ENCODE results near the gene UBE2G2.

UBE2G2 gene

DNA sequence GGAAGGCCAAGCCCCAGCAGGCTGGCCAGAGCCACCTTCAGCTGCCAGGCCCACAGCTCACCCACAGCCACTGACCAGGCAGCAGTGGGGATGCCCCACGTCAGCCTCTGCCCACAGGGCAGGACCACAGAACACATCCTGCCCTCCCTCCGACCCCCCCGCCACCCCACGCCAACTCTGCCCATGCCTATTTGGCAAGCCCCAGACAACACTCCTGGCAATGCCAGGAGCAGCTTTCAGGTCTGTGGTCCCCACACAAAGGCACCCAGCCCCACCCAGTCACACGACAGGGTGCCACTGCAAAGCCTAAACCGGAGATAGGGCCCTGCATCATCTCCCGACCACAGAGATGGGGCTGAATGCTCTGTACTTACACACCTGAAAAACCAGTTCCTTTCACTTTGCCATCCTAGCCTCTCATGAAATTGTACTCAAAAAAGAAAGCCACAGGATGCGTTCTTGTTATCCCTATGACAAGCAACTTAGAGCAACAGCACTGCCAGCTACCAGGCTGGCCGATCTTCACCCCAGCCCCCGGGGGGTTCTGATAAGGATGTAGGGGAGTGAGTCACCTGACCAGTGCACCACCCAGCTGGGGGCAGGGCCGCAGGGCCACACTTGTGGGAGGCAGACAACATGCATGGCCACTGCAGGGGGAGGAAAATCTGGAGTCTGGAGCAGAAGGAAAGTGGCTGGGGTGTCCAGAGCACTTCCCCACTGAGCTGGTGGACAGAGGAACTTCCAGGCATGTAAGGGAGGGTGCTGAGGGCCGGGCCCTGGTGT lies 36.2 kb downstream of the UBE2G2 start:
- no peak for DNase-seq (ENCODE audit: low read depth, low spot score)

DNA sequence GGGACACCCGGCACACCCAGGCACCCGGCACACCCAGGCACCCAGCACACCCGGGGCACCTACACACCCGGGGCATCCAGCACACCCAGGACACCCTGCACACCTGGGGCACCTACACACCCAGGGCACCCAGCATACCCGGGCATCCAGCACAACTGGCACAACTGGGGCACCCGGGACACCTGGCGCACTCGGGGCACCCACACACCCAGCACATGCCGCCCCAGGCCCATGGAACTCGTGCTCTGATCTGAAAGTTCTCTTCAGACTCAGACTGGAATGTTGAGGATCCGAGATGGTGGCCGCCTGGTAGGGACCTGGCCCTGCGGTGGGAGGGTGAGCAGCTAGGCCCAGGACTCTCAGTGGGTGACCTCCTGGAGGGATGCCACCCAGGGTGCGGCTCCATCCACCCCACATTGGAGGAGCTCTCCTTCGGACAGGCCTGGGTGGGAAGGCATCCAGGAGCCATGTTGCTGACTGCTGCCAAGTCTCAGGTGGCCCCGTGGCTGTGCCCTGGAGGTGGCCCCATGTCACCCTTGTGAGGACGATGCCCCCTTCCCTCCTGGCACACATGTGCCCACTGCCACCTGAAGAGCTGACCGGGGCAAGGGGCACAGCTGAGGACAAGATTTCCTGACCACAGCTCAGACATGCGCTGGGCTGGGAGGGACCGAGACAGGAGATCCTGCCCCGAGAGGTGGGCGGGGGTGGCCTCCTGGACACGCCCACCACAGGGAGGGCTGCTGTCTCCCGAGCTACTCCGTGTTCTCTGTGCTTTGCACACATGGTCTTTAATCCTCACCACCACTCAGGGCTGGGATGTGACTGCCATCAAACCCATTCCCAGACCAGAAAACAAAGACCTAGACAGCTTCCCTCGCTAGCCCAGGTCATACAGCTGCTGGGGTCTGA lies 37.0 kb downstream of the UBE2G2 start:
- DNase-seq (ENCODE audit: low read depth, low spot score), result no peak

DNA sequence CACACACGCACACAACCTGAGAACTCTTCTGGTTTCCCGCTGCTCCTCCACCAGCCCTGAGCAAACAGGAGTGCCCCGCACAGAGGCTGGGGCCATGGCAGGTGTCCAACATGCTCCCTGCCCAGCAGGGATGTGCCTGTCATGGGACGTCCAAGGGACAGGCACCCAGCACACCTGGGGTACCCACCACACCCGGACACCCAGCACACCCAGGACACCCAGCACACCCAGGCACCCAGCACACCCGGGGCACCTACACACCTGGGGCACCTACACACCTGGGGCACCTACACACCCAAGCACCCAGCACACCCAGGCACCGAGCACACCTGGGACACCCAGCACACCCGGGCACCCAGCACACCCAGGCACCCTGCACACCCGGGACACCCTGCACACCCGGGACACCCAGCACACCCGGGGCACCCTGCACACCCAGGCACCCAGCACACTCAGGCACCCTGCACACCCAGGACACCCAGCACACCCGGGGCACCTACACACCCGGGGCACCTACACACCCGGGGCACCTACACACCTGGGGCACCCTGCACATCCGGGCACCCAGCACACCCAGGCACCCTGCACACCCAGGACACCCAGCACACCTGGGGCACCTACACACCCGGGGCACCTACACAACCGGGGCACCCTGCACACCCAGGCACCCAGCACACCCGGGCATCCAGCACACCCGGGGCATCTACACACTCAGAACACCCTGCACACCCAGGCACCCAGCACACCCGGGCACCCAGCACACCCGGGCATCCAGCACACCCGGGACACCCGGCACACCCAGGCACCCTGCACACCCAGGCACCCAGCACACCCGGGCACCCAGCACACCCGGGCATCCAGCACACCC lies 37.9 kb downstream of the UBE2G2 start:
- no peak for DNase-seq (ENCODE audit: low read depth, low spot score)

DNA sequence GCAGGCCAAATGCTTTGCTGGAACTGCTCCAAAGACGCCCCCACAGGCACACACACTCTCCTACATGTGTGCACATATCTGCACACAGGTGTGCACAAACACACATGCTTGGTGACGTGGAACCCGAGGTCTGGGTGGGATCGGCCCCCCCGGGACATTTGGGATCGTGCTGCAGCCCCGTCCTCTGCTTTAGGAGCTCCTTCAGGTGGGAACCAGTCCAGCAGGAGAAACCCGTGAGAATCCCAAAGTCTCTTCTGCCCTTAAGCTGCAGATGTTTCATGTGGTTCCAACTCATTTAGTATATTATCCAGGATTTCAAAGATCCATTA lies 38.6 kb downstream of the UBE2G2 start:
- DNase-seq (ENCODE audit: low read depth, low spot score), result no peak

DNA sequence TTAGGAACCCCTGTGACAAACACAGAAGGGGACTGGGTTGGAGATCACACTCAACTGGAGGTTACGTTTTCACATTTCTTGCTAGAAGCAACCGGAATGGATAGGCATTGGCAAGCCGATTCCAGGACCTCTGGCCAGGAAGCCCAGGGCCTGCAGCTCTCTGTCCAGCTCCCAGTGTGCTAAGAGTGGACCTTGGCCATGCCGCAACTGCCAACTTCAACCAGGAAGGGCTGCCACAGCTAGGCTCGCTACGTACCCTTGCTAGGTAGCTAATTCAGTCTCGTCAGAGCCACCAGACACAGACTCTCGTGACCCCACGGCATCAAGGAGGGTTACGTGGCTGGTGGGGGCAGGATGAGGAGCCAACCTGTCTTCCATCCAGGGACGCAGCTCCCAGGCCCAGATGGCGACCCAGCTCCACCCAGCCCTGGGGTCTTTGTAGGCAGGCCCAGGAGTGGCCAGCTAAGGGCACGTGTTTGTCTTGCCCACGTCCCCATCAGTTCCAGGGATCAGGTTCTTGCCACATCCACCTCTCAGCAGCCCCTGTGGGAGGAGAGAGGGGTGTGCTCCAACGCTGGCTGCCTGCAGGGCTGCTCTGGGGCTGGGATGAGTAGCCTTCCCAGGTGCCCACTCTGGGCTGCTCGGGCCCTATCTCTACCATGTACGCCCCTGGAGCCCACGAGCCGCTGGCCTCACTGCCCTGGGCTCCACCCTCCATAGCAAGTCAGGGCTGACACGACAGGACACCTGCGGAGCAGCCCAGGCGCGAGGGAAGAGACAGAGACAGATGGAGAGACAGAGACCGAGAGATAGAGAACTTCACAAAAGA lies 39.2 kb downstream of the UBE2G2 start:
- DNase-seq (ENCODE audit: low read depth, low spot score), result no peak

DNA sequence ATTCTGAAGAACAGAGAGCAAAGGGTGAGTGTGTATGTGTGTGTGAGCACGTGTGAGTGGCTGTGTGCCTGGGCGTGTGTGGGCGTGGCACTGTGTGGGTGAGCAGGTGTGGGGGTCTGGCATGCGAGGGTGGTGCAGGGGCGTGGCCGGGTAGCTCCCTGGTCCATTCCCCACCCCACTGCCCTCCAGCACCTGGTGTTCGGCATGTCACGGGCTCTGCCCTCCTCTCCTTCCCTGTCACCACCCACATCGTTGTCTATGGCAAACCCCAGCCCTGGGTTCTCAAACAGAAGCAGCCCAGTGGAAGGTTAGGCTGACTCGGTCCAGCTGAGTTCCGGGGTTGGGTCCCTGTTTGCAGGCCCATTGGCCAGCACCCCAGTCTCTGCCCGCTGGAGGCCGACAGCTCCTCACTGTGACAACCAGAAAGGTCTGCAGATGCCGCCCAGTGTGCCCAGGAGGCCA lies 39.8 kb downstream of the UBE2G2 start:
- DNase-seq (ENCODE audit: low read depth, low spot score), result no peak

DNA sequence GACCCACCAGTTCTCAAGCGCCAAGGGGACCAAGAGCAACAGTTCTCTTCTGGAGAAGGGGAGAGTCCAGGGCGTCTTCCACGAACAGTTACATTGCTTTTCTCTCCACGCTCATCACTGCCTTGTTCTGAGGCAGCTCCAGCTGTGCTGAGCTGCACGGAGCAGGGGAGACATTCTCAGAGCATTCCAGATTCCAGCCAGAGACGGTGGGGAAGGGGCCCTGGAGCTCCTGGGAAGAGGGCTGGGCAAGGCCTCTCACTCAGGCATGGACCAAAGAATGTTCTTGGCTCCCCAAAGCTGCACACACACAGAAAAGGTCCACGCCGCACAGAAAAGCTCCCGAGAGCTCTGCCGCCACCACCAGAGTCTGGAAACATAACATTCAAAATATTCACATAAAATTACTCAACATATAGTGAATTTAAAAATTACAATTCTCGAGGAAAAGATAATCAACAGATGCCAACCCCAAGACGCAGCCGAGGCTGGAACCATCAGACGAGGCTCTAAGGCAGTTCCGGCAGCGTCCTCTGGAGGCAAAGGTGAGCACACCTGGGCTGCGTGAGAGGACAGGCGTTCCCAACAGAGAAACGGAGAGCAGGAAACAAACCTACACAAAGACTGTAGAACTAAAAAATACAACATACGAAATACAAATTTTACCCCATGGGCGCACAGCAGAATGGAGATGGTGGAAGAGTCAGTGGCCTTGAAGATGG lies 40.5 kb downstream of the UBE2G2 start:
- no peak for DNase-seq (ENCODE audit: low read depth, low spot score)

DNA sequence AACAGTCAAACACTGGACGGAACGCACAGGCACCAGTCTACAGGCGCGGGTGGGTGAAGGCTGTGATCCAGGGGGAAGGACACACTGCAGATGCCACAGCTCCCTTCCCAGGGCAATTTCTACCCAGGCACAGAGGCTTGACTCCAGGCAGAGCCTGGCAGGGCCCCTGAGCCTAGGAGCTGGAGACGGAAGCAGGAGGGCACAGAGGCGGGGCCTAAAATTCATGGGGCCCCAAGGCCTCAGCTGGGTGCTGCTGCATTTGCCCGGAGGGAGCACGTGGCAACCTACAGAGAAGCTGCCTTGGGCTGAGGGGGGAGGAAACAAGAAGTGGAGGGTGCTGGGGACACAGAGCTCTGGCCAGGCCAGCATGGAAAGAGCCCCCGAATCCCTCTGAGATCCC lies 41.2 kb downstream of the UBE2G2 start:
- no peak for DNase-seq (ENCODE audit: low read depth, low spot score)

DNA sequence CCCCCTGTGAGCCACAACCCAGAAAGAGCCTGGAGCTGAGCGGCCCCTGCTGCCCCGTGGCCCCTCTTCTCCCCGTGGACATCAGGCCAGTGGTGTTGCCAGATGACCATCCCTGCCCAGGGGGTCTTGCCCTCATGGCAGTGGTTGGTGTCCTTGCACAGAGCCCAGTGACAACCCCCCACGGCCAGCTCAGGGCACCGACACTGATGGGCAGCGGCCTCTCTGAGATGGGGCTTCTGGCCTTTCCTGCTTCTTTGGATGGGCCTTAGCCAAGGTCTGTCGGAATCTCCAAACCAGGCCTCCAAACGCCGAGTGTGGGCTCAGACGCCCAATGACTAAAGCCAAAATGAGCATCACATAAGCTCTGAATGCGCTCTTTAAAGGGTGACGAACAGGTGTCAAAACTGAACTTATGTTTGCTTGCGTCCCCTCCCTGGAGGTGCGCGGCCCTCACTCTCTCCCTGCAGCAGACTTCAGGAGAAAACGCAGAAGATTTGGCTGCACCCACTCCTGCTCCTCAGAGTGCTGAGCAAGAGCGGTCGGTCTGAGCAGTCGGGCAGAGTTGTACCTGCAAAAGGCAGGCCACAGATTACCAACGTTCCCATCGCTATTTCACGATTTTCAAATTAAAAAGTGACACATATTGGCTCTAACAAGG lies 41.9 kb downstream of the UBE2G2 start:
- no peak for DNase-seq (ENCODE audit: low read depth, low spot score)

DNA sequence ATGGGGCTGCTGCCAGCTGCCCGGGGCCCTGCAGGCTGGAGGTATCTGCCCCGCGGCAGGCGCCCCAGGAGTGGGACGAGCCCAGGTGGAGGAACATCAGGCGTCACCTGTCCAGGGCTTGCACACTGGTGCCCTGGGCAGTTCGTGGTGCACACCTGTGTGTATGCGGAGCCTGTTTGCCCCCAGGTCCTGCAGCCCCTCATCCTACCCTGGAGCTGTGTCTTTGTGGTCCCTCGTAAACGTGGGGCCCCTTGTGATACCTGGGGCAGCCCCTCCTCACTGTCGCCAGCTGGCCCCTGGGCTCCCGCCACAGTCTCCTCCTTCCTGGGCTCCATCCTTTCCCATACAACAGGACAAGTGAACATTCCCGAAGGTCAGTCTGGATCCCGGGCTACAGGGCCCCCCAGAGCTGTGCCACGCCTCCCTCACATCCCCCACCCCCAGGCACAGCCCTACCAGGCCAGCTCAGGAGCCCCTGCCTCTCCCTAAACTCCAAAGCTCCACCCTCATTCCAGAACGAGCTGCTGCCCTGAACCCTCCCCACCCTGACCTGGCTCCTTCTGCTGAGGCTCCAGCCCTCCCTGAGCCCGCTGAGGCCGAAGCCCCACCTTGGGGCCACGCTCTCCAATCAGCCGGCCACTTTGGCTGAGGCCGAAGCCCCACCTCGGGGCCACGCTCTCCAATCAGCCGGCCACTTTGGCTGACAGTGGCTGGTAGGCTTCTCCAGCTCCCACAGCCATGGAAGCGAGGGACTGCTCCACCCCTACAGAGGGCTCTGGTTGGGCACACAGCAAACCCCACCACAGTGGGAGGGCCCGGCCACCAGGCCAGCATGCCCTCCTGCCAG lies 42.6 kb downstream of the UBE2G2 start:
- DNase-seq (ENCODE audit: low read depth, low spot score), result no peak

DNA sequence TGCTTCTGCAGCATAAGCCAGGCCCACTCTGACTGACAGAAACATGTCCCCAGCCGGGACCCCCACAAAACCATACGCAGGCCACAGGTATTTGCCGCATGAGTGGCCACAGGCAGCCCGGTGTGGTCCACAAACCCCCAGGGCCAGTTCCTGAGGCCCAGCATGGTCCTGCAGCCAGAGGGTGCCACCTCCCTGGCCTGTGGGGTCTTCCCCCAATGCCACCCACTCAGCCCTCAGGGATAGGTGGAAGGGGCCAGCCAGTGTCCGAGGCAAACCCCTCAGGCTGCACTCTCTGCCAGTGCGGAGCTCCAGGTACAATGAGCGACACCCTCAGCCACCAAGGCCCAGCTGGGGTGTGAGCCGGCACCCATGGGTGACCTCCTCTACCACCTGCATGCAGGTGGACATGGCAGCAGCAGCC lies 43.5 kb downstream of the UBE2G2 start:
- DNase-seq (ENCODE audit: low read depth, low spot score), result no peak

DNA sequence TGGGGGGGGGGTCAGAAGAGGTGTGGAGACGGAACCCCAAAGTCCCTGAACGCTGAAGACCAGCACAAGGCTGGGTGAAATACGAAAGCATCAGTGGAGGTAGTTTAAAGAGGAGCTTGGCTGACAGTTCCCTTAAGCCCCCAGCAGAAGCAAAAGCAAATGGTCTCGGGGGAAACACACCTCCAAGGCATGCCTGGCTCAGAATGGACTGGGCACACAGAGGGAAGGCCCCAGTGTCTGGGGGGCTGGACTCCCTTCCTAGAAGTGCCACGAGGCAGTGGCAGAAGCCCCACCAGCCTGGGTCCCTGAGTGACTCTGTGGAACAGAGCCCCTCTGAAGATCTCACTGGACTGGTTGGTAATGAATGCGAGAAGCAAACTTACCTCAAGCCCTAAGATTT lies 43.9 kb downstream of the UBE2G2 start:
- DNase-seq (ENCODE audit: low read depth, low spot score), result no peak

DNA sequence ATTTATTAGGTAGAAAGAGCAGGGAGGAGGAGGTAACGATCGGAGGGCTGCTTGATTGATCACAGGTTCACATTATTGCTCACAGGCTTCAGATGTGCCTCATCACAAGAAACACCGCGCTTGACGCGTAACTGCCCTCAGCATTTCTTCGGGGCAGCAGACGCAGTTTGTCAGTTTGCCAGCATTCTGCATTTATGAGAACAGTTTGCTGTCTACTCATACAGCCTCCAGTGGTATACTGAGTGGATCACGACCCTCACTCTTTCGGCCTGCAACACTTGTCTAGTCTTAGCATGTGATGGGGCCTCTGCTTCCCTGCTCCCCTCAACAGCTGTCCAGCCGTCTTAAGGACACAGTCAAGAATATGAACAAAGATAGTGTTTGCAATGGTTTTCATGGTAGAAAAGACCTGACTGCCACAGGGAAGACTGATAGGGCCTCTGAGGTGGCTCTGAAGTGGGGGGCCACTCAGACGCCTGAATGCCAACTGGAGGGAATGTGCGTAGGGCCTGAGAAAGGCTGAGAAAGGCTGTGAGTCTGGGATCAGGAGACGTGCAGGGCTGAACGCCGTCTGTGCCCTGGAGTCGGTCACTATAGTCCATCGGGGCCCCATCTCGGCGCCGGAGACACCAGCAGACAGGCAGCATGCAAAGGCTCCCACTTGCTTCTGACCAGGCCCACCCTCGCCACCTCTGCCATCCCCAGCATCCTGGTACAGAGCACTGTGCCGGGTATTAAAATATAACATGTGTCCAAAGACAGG lies 45.0 kb downstream of the UBE2G2 start:
- DNase-seq (ENCODE audit: low read depth, low spot score), result no peak

DNA sequence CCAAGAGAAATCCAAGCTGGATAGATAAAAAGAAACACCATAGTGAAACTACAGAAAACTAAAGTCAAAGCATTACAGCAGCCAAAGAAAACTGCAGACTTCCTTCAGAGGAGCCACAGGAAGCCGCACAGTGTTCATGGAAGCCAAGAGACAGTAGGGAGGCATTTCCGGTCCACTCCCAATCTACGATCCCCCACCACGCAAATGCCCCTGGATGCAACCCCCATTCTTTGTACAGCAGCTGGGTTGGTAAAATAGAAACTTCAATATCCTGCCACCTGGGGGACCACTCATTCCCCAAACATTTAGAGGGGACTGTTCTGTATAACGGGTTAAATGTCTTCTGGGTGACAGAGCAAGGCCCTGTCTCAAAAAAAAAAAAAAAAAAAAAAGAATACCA lies 46.4 kb downstream of the UBE2G2 start:
- no peak for DNase-seq (ENCODE audit: low read depth, low spot score)

DNA sequence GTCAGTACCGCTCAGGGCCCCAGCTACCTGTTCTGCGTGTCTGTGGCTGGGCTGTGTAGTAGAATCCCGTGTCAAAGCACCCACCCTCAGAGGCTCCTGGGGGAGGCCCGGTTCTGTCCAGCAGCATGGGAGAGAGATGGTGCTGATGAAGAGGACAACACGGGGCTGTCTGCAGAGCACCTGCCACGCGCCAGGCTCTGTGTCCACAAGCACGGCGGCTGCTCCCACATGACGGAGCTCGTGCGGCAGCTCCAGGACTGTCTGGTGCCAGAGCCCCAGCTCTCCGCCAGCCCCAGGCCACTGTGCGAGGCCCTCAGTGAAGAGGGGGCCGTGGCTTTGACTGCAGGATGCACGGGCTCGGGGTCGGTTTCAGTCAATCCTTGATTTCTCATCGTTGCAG lies 48.3 kb downstream of the UBE2G2 start:
- DNase-seq (ENCODE audit: low read depth, low spot score), result no peak

DNA sequence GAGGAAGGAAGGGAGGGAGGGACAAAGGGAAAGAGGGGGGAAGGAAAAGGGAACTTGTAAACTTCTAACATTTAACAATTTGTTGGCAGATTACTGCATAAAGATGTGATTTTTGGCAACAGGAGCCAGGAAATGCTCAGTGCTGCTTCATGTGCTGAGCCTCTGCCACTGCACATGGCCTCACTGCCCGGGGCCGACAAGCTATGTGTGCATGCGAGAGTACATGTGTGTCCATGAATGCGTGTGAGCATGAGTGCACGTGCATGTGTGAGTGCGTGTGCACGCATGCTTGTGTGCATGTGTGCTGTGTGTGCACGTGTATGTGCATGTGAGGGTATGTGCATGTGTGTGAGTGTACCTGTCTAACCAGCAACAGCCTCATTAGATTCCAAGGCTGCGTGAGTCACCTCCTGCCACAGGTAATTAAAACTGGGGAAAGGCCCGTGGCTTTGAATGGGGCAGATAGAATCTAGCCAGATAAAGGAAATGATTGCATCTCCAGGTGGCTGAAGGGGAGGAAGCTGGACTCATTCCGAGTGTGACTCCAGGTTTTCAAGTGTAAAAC lies 48.9 kb downstream of the UBE2G2 start:
- no peak for DNase-seq (ENCODE audit: low read depth, low spot score)

DNA sequence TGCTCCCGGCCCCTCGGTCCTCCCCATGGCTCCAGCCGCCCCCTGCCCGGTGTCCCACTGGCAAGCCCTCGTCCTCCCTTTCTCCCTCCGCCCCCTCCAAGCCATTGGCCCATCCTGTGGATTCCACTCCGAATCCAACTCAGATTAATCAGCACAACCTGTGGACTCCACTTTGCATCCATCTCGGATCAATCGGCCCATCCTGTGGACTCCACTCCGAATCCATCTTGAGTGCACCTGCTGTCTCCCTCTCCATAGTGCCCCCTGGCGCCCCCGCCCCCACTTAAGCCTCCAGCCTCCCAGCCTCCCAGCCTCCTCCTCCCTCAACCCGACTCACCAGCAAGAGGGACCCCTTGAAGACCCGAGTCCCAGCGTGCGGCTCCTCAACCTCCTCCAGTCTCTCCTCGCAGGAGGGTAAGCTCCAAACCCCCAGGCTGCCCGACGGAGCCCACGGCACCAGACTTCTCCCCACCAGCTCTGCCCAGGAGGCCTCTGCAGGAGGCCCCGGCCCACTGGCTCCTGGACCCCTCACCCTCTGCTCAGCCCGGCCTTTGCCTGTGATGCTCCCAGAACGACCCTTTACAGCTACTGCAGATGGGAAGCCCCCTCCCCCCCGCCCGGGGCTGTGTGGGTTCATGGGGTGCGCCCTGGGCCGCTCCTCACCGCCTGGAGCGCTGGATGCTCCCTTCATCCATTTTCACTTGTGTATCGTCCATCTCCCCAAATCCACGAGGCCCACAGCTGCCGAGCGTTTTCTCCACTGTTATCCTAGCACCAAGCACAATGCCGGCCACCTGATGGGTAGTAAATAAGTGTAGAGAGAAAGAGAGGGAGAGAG lies 49.6 kb downstream of the UBE2G2 start:
- DNase-seq (ENCODE audit: low read depth, low spot score), result no peak

Measured in astrocyte of the hippocampus (primary cell).